Osteoblast (primary cell): ENCODE data around the gene GPX4. TPM values are rescaled to one million over a fixed set of nuclear protein-coding genes. Genes with fewer than 3 reads are reported as not detected.

Source experiments
- DNase-seq: peaks from one replicate; pipeline ENCODE4 v3.0.0; 2011; ENCODE audit warnings: low spot score, mixed read lengths; ENCODE audit not compliant: insufficient read length; ENCODE audit errors: missing footprints
- H2AFZ ChIP-seq: 2 replicates; pipeline ENCODE4 v1.6.0; 2011; ENCODE audit warnings: mild to moderate bottlenecking, low read length
- H3K27ac ChIP-seq: 2 replicates; pipeline ENCODE4 v1.5.1; 2011; ENCODE audit warnings: mild to moderate bottlenecking, low read depth, low read length, moderate library complexity
- H3K27me3 ChIP-seq: 2 replicates; pipeline ENCODE4 v1.6.0; 2012; ENCODE audit warnings: mild to moderate bottlenecking, control low read depth, inconsistent platforms, low read length, moderate library complexity; ENCODE audit not compliant: insufficient read depth
- H3K36me3 ChIP-seq: 2 replicates; pipeline ENCODE4 v1.5.1; 2011; ENCODE audit warnings: mild to moderate bottlenecking, low read length, control low read depth, moderate library complexity; ENCODE audit not compliant: insufficient read depth
- H3K4me1 ChIP-seq: 2 replicates; pipeline ENCODE4 v1.5.1; 2011; ENCODE audit warnings: mild to moderate bottlenecking, low read length, control low read depth, moderate library complexity; ENCODE audit not compliant: insufficient read depth
- H3K4me2 ChIP-seq: 2 replicates; pipeline ENCODE4 v1.6.0; 2011; ENCODE audit warnings: mild to moderate bottlenecking, low read length; ENCODE audit not compliant: insufficient read depth
- H3K4me3 ChIP-seq: fragments of 200-600 bp; sonication (generic); 3 replicates; pipeline ENCODE4 v1.5.1; 2012; ENCODE audit warnings: mild to moderate bottlenecking, low read length, inconsistent platforms; ENCODE audit not compliant: insufficient read depth
- H3K79me2 ChIP-seq: 2 replicates; pipeline ENCODE4 v1.6.0; 2012; ENCODE audit warnings: mild to moderate bottlenecking, low read length, control low read depth, inconsistent platforms; ENCODE audit not compliant: insufficient read depth
- H3K9me3 ChIP-seq: 2 replicates; pipeline ENCODE4 v1.5.1; 2011; ENCODE audit warnings: low read depth, low read length, control low read depth
- H4K20me1 ChIP-seq: 2 replicates; pipeline ENCODE4 v1.6.0; 2012; ENCODE audit warnings: mild to moderate bottlenecking, low read length, control low read depth; ENCODE audit not compliant: insufficient read depth
- total RNA-seq: library from RNA; depleted of rRNA; stranded (reverse); fragments of >200 nt; gene quantifications from 2 replicates; pipeline ENCODE4 v1.2.3, GENCODE V29; 2012
- TF ChIP-seq, protein P1 (sequence below): IDR thresholded peaks from 2 replicates; pipeline ENCODE4 v1.5.1; 2011; ENCODE audit warnings: mild to moderate bottlenecking, low read depth, low read length, moderate library complexity; ENCODE audit errors: extremely low read depth

Gene GPX4
- total RNA-seq, 1 donor = 515 TPM

GRCh38 chr19:1082165-1082927 is 21.4 kb upstream of the GPX4 start:
- no peak overlapping the region for H3K27ac ChIP-seq
- H3K4me2 ChIP-seq = no peak overlapping the region
- no peaks in the 10 kb centered on the region for H3K9me3 ChIP-seq
- no peaks in the 10 kb centered on the region for H3K4me1 ChIP-seq
- peak; percentile 94 for DNase-seq
- no peak overlapping the region for H3K4me3 ChIP-seq
- TF ChIP-seq, protein P1, sequence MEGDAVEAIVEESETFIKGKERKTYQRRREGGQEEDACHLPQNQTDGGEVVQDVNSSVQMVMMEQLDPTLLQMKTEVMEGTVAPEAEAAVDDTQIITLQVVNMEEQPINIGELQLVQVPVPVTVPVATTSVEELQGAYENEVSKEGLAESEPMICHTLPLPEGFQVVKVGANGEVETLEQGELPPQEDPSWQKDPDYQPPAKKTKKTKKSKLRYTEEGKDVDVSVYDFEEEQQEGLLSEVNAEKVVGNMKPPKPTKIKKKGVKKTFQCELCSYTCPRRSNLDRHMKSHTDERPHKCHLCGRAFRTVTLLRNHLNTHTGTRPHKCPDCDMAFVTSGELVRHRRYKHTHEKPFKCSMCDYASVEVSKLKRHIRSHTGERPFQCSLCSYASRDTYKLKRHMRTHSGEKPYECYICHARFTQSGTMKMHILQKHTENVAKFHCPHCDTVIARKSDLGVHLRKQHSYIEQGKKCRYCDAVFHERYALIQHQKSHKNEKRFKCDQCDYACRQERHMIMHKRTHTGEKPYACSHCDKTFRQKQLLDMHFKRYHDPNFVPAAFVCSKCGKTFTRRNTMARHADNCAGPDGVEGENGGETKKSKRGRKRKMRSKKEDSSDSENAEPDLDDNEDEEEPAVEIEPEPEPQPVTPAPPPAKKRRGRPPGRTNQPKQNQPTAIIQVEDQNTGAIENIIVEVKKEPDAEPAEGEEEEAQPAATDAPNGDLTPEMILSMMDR = no peak
- peaks cover 2% of the 10 kb centered on the region for H4K20me1 ChIP-seq
- H3K79me2 ChIP-seq = no peaks in the 10 kb centered on the region
- no peaks in the 10 kb centered on the region for H3K27me3 ChIP-seq
- no peaks in the 10 kb centered on the region for H3K36me3 ChIP-seq
- no peak overlapping the region for H2AFZ ChIP-seq

DNA sequence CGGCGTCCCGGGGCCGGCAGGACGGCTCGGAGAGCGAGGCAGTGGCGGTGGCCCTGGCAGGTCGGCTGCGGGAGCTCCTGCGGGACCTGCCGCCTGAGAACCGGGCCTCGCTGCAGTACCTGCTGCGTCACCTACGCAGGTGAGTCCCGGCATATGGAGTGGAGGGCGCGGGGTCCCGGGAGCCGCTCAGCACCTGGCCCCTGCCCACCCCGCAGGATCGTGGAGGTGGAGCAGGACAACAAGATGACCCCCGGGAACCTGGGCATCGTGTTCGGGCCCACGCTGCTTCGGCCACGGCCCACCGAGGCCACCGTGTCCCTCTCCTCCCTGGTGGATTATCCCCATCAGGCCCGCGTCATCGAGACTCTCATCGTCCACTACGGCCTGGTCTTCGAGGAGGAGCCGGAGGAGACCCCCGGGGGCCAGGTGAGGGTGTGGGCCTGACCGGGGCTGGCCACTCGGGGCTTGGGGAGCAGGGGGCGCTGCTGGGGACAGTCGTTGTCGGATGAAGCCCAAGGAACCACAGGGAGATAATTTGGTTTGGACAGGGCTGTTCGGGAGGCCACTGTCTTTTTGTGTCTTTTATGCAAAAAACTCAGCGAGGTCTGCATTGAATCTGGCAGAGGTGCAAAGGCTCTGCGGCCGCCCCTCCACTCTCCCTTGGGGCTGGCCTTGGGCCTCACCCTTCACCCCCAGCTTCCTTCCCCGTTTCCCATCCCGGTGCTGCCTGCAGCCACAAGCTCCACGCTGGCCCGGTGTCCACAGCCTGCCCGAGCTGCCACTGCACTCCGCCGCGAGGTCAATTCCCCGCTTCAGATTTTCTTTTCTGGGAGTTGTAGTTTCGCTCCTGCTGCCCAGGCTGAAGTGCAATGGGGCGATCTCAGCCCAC is 20.6 kb upstream of the GPX4 start:
- DNase-seq = no peak
- H3K4me2 ChIP-seq = no peak overlapping the region
- H3K9me3 ChIP-seq = no peaks in the 10 kb centered on the region
- H3K36me3 ChIP-seq = no peaks in the 10 kb centered on the region
- no peak overlapping the region for H3K27ac ChIP-seq
- no peaks in the 10 kb centered on the region for H3K27me3 ChIP-seq
- TF ChIP-seq, protein P1 = no peak
- no peaks in the 10 kb centered on the region for H3K4me1 ChIP-seq
- H2AFZ ChIP-seq = no peak overlapping the region
- H3K4me3 ChIP-seq = no peak overlapping the region
- H3K79me2 ChIP-seq = no peaks in the 10 kb centered on the region
- peaks cover 7% of the 10 kb centered on the region for H4K20me1 ChIP-seq

DNA sequence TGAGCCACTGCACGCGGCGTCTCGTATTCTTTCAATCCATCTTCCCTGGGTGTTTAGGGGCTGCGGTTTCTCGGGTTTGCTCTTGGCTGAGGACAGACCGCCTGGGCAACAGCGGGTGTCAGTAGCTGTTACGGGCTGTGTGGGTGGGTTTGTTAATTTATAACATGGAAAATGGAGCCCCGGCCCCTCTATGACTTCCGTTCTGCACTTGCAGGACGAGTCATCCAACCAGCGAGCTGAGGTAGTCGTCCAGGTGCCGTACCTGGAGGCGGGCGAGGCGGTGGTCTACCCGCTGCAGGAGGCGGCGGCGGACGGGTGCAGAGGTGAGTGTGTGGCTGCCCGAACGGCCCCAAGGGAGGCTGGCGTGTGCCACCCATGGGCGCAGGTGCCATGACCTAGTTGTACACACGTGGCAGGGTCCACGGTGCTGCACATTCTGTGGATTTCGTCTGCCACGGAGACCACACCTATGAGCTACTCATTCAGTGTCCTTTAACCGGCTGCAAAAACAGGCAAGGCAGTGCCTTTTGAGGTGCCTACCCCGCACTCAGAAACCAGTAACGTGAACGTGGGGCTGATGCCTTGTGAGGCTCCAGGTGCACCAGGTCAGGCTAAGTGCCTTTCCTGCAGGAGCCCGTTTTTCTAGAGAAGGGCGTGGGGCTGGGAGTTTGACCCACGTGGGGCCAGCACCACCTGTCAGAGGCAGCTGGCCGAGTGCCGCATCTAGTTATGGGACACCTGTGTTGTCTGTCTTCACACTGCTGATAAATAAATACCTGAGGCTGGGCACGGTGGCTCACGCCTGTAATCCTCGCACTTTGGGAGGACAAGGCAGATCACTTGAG is 19.5 kb upstream of the GPX4 start:
- H3K4me2 ChIP-seq = no peak overlapping the region
- no peaks in the 10 kb centered on the region for H3K79me2 ChIP-seq
- H3K4me3 ChIP-seq = no peak overlapping the region
- peaks cover 9% of the 10 kb centered on the region for H4K20me1 ChIP-seq
- TF ChIP-seq, protein P1 = no peak
- peaks cover 3% of the 10 kb centered on the region for H3K36me3 ChIP-seq
- H3K9me3 ChIP-seq = no peaks in the 10 kb centered on the region
- DNase-seq = no peak
- no peaks in the 10 kb centered on the region for H3K27me3 ChIP-seq
- no peaks in the 10 kb centered on the region for H3K4me1 ChIP-seq
- H3K27ac ChIP-seq = no peak overlapping the region
- no peak overlapping the region for H2AFZ ChIP-seq
